Neural cell (in vitro differentiated cells): ENCODE results near the gene AVL9. TPM values are rescaled to one million over a fixed set of nuclear protein-coding genes. Genes with fewer than 3 reads are reported as not detected.

ENCODE experiments used
- H2AFZ ChIP-seq: fragments of 200-600, 300-800 bp; sonication (generic), shearing (Covaris generic); 2 replicates; pipeline ENCODE4 v1.6.0; 2014; ENCODE audit warnings: low read depth, mild to moderate bottlenecking, antibody characterized with exemption, low read length, moderate library complexity
- H3F3A ChIP-seq: fragments of 200-600 bp; shearing (Covaris generic); 2 replicates; pipeline ENCODE4 v1.6.1; 2016; ENCODE audit warnings: mild to moderate bottlenecking, moderate library complexity, mixed read lengths, antibody characterized with exemption, low read length; ENCODE audit not compliant: insufficient read depth, poor library complexity, severe bottlenecking
- H3K27ac ChIP-seq: fragments of 200-600, 300-800 bp; sonication (generic), shearing (Covaris generic); 2 replicates; pipeline ENCODE4 v1.5.1; 2014; ENCODE audit warnings: mild to moderate bottlenecking, low read length, moderate library complexity
- H3K27me3 ChIP-seq: fragments of 300-800, 200-600 bp; sonication (generic), shearing (Covaris generic); 2 replicates; pipeline ENCODE4 v1.6.0; 2014; ENCODE audit warnings: mild to moderate bottlenecking, low read depth, low read length, moderate library complexity; ENCODE audit not compliant: insufficient read depth
- H3K36me3 ChIP-seq: fragments of 300-800, 200-600 bp; sonication (generic), shearing (Covaris generic); 2 replicates; pipeline ENCODE4 v1.5.1; 2014; ENCODE audit warnings: mild to moderate bottlenecking, antibody characterized with exemption, low read length, moderate library complexity; ENCODE audit not compliant: insufficient read depth
- H3K4me2 ChIP-seq: fragments of 300-800, 200-600 bp; sonication (generic), shearing (Covaris generic); 2 replicates; pipeline ENCODE4 v1.6.0; 2014; ENCODE audit warnings: mild to moderate bottlenecking, low read length
- H3K4me3 ChIP-seq: fragments of 300-800, 200-600 bp; sonication (generic), shearing (Covaris generic); 2 replicates; pipeline ENCODE4 v1.5.1; 2014; ENCODE audit warnings: mild to moderate bottlenecking, low read length, moderate library complexity
- H3K79me2 ChIP-seq: fragments of 200-600 bp; shearing (Covaris generic); replicated peaks from 2 replicates; pipeline ENCODE4 v1.6.0; 2014; ENCODE audit warnings: mild to moderate bottlenecking, low read length, moderate library complexity; ENCODE audit not compliant: insufficient read depth
- H3K9ac ChIP-seq: fragments of 300-800, 200-600 bp; sonication (generic), shearing (Covaris generic); 2 replicates; pipeline ENCODE4 v1.6.1; 2016; ENCODE audit warnings: mild to moderate bottlenecking, low read length, mixed read lengths
- H3K9me2 ChIP-seq: fragments of 200-600 bp; shearing (Covaris generic); 2 replicates; pipeline ENCODE4 v1.6.1; 2016; ENCODE audit warnings: mild to moderate bottlenecking, low read length, mixed read lengths; ENCODE audit not compliant: insufficient read depth
- H3K9me3 ChIP-seq: fragments of 200-600, 300-800 bp; sonication (generic), shearing (Covaris generic); 2 replicates; pipeline ENCODE4 v1.6.1; 2016; ENCODE audit warnings: mild to moderate bottlenecking, mixed run types, low read length, moderate library complexity, mixed read lengths
- H4K20me1 ChIP-seq: fragments of 200-600 bp; shearing (Covaris generic); 2 replicates; pipeline ENCODE4 v1.6.1; 2016; ENCODE audit warnings: mild to moderate bottlenecking, mixed run types; ENCODE audit not compliant: insufficient read depth
- CTCF ChIP-seq: fragments of 450-650 bp; IDR thresholded peaks from 2 replicates; pipeline ENCODE4 v1.5.1; 2014; ENCODE audit warnings: antibody characterized with exemption, mild to moderate bottlenecking, moderate library complexity; ENCODE audit not compliant: poor library complexity, severe bottlenecking
- EP300 ChIP-seq: fragments of 450-650 bp; conservative IDR thresholded peaks from 2 replicates; pipeline ENCODE4 v1.6.1; 2014; ENCODE audit warnings: antibody characterized with exemption, mild to moderate bottlenecking, moderate library complexity; ENCODE audit not compliant: poor library complexity, severe bottlenecking
- EZH2 ChIP-seq: fragments of 200-600, 300-800 bp; shearing (Covaris generic), sonication (generic); IDR thresholded peaks from 2 replicates; pipeline ENCODE4 v1.6.1; 2014; ENCODE audit warnings: antibody characterized with exemption, low read length, borderline replicate concordance, mild to moderate bottlenecking; ENCODE audit not compliant: insufficient read depth, poor library complexity, severe bottlenecking
- MXI1 ChIP-seq: fragments of 450-650 bp; conservative IDR thresholded peaks from 2 replicates; pipeline ENCODE4 v1.6.1; 2014; ENCODE audit warnings: antibody characterized with exemption, mild to moderate bottlenecking; ENCODE audit not compliant: poor library complexity, severe bottlenecking
- POLR2AphosphoS5 ChIP-seq: IDR thresholded peaks from 2 replicates; pipeline ENCODE4 v1.6.1; 2012
- RAD21 ChIP-seq: fragments of 450-650 bp; conservative IDR thresholded peaks from 2 replicates; pipeline ENCODE4 v1.6.1; 2014; ENCODE audit warnings: antibody characterized with exemption, mild to moderate bottlenecking, moderate library complexity
- REST ChIP-seq: IDR thresholded peaks from 2 replicates; pipeline ENCODE4 v1.6.1; 2012; ENCODE audit warnings: borderline replicate concordance
- SMC3 ChIP-seq: fragments of 450-650 bp; conservative IDR thresholded peaks from 2 replicates; pipeline ENCODE4 v1.6.1; 2014; ENCODE audit warnings: antibody characterized with exemption, mild to moderate bottlenecking, moderate library complexity; ENCODE audit not compliant: poor library complexity
- TAF1 ChIP-seq: IDR thresholded peaks from 2 replicates; pipeline ENCODE4 v1.6.1; 2012; ENCODE audit warnings: low read depth
- polyA plus RNA-seq: library from polyadenylated mRNA; depleted of rRNA; stranded (reverse); fragments of >200 nt; gene quantifications from 2 replicates; pipeline ENCODE4 v1.2.3, GENCODE V29; 2014

The AVL9 gene
- polyA plus RNA-seq, 1 donor from 2014 or later: 47.2 TPM

- no peak overlapping the region for H3K27ac ChIP-seq
- no peak overlapping the region for H3K4me3 ChIP-seq
- no peaks in the 10 kb centered on the region for H3F3A ChIP-seq
- H4K20me1 ChIP-seq: no peaks in the 10 kb centered on the region
- no peaks in the 10 kb centered on the region for H3K36me3 ChIP-seq
- no peak overlapping the region for H3K9ac ChIP-seq
- no peaks in the 10 kb centered on the region for H3K9me3 ChIP-seq
- H3K9me2 ChIP-seq: no peaks in the 10 kb centered on the region
- H2AFZ ChIP-seq: no peak overlapping the region
- H3K27me3 ChIP-seq: no peaks in the 10 kb centered on the region
- no peak for TF ChIP-seq POLR2AphosphoS5
- TF ChIP-seq CTCF: no peak
- no peak for TF ChIP-seq MXI1
- no peak for TF ChIP-seq REST
- TF ChIP-seq TAF1: no peak
- TF ChIP-seq EP300: no peak
- TF ChIP-seq RAD21: no peak
- TF ChIP-seq EZH2: no peak
- H3K79me2 ChIP-seq: peaks cover 43% of the 10 kb centered on the region
- H3K4me2 ChIP-seq: no peak overlapping the region
These were observed 12.1 kb downstream of the AVL9 start for GRCh38 chr7:32507414-32507813.

- Histone ChIP-seq H3K9me2 (no peaks in the 10 kb centered on the region), H4K20me1 (no peaks in the 10 kb centered on the region), H3K9ac (no peak overlapping the region), H3K4me2 (no peak overlapping the region), H3K9me3 (no peaks in the 10 kb centered on the region), H3K79me2 (peaks cover 23% of the 10 kb centered on the region), H2AFZ (no peak overlapping the region), H3F3A (no peaks in the 10 kb centered on the region), H3K27me3 (no peaks in the 10 kb centered on the region), H3K36me3 (no peaks in the 10 kb centered on the region), H3K27ac (no peak overlapping the region), H3K4me3 (no peak overlapping the region)
- TF ChIP-seq POLR2AphosphoS5 (no peak), SMC3 (no peak), RAD21 (no peak), EP300 (no peak), REST (no peak), CTCF (no peak), TAF1 (no peak), EZH2 (no peak), MXI1 (no peak)
These were observed 16.5 kb downstream of the AVL9 start for GRCh38 chr7:32511791-32512190.
